Measurements from ENCODE around the gene PAK4. TPM values are rescaled to one million over a fixed set of nuclear protein-coding genes. Genes with fewer than 3 reads are reported as not detected.

The PAK4 gene
- total and polyA plus RNA-seq, 2 of the 8 experiments (the other 6 are each of a cell fraction or from before 2014, with no cell fraction given) = 50.7 to 64.4 TPM

GRCh38 chr19:39211731-39212374 lies 86.3 kb downstream of the PAK4 start:
- Histone ChIP-seq H3K4me2 (ENCODE audit: insufficient read depth in 1 of 2, low read depth in 2 of 2, low read length in 2 of 2) (no peak overlapping the region), H2BK12ac (ENCODE audit: low read depth, low read length) (no peak overlapping the region), H3K27ac (ENCODE audit: low read depth, low read length) (no peak overlapping the region), H2AFZ (ENCODE audit: low read length) (no peak overlapping the region), H3K27me3 (replicated peaks in 1 of 4; ENCODE audit: control insufficient read depth in 3 of 4, extremely low read depth in 1 of 4, insufficient read depth in 3 of 4, low read length in 3 of 4) (peaks cover 0 to 2% (median 0%) of the 10 kb centered on the region in 4 experiments; a peak in 1 of 7 replicates), H4K20me1 (replicated peaks in 1 of 2; ENCODE audit: control insufficient read depth in 1 of 2, insufficient read depth in 2 of 2, low read length in 2 of 2) (no peaks in the 10 kb centered on the region), H3K9me3 (ENCODE audit: insufficient read depth in 2 of 2, low read depth in 1 of 2, low read length in 1 of 2) (peaks cover 0 to 3% of the 10 kb centered on the region in 2 experiments; a peak in 1 of 4 replicates), H2BK5ac (ENCODE audit: low read depth, low read length) (no peak overlapping the region), H3K23ac (ENCODE audit: insufficient read length) (no peak overlapping the region), H3K4me3 (ENCODE audit: extremely low read depth in 1 of 4, insufficient read depth in 2 of 4, low read depth in 3 of 4, low read length in 4 of 4) (no peak overlapping the region), H3K36me3 (ENCODE audit: control insufficient read depth in 2 of 4, insufficient read depth in 4 of 4, low read length in 3 of 4) (no peaks in the 10 kb centered on the region), H4K5ac (ENCODE audit: insufficient read length, low read depth, low read length) (no peak overlapping the region), H4K91ac (replicated peaks; ENCODE audit: insufficient read length, low read length) (no peak overlapping the region), H3K14ac (ENCODE audit: insufficient read length) (no peak overlapping the region), H3K79me1 (ENCODE audit: low read depth, low read length) (no peaks in the 10 kb centered on the region), H3K9ac (replicated peaks in 1 of 4; ENCODE audit: extremely low read depth in 1 of 4, low read depth in 3 of 4, low read length in 3 of 4) (no peak overlapping the region), H3K23me2 (ENCODE audit: low read depth, low read length) (no peaks in the 10 kb centered on the region), H2BK15ac (ENCODE audit: low read length) (no peak overlapping the region), H4K8ac (ENCODE audit: extremely low read depth, insufficient read depth, low read length) (no peak overlapping the region), H2AK5ac (ENCODE audit: low read depth, low read length) (no peak overlapping the region), H3K56ac (replicated peaks; ENCODE audit: insufficient read length, low read depth, low read length) (no peak overlapping the region), H3K18ac (ENCODE audit: extremely low read depth, low read length) (no peak overlapping the region), H2BK120ac (replicated peaks; ENCODE audit: low read depth, low read length) (no peak overlapping the region), H3K4me1 (replicated peaks in 1 of 4; ENCODE audit: control insufficient read depth in 3 of 4, insufficient read depth in 4 of 4, low read length in 3 of 4) (0 out of 7 replicates have a peak, but pooled peaks cover 0 to 3% (median 0%) of the 10 kb centered on the region in 4 experiments), H3K79me2 (ENCODE audit: control insufficient read depth in 1 of 2, insufficient read depth in 2 of 2, low read length in 2 of 2) (no peaks in the 10 kb centered on the region), H2BK20ac (ENCODE audit: low read length) (no peak overlapping the region), H3K4ac (replicated peaks; ENCODE audit: insufficient read length, low read depth, low read length) (no peak overlapping the region)
- no peak for DNase-seq (ENCODE audit: low read depth in 1 of 2, low spot score in 2 of 2)
- 80% methylated on average over 13 of the region's 13 CpGs; no CpG with 5 or more reads in 1 of the 2 experiments for WGBS, 2 experiments (ENCODE audit: extremely low coverage in 1 of 2, insufficient coverage in 1 of 2, insufficient read length in 1 of 2, insufficient replicate concordance in 2 of 2, low coverage in 1 of 2, low lambda C conversion rate in 2 of 2, missing lambda C conversion rate in 1 of 2)
- POLR2A ChIA-PET (ENCODE audit: partially characterized antibody) = interaction anchor here (1.0 to 1.1 kb wide), 2 partner anchors 83 to 92 kb away, joined by 3 read pairs; no protein-coding TSS in a partner anchor
- CTCF ChIA-PET (ENCODE audit: partially characterized antibody) = interaction anchor here (0.5 to 6.1 kb wide), 20 partner anchors 8 to 348 kb away, joined by 3 to 85 read pairs (median 5); partner anchors contain the start of genes GMFG, NCCRP1 and SYCN
- TF ChIP-seq MAFK (IDR thresholded peaks at IDR 0.05; ENCODE audit: low read depth, low read length) (no peak), BCL11A (IDR thresholded peaks at IDR 0.05; ENCODE audit: low read depth in 2 of 2, low read length in 2 of 2) (no peak), SIRT6 (IDR thresholded peaks at IDR 0.05; ENCODE audit: low read length) (no peak), BRCA1 (IDR thresholded peaks at IDR 0.05; ENCODE audit: low read depth, low read length) (no peak), TEAD4 (IDR thresholded peaks at IDR 0.05; ENCODE audit: low read depth, low read length) (no peak), CREB1 (IDR thresholded peaks at IDR 0.05) (no peak), JUN (IDR thresholded peaks at IDR 0.05; ENCODE audit: low read depth, low read length) (no peak), SIX5 (IDR thresholded peaks at IDR 0.05; ENCODE audit: low read depth, low read length) (no peak), CBX5 (IDR thresholded peaks at IDR 0.05; ENCODE audit: low read depth, low read length) (no peak), TCF12 (IDR thresholded peaks at IDR 0.05; ENCODE audit: low read depth, low read length) (no peak)
- FAIRE-seq = no peak
